HG03280 (cell line): Measurements from ENCODE around the gene ASB13.

Experiments
- ATAC-seq: cut with Tn5 transposase; IDR thresholded peaks from one replicate; pipeline ENCODE4 v1.9.1; 2021; ENCODE audit warnings: mild to moderate bottlenecking, moderate library complexity; ENCODE audit not compliant: unreplicated experiment

ASB13 gene

GRCh38 chr10:5648494-5649457, 17.6 kb downstream of the ASB13 start:
- no peak for ATAC-seq

- no peak for ATAC-seq
These were observed 18.7 kb downstream of the ASB13 start for GRCh38 chr10:5647507-5648240.

GRCh38 chr10:5645944-5646617, 20.3 kb downstream of the ASB13 start:
- no peak for ATAC-seq

GRCh38 chr10:5645375-5645774, 21.0 kb downstream of the ASB13 start:
- ATAC-seq, result no peak

- ATAC-seq, result no peak
These were observed 21.5 kb downstream of the ASB13 start for GRCh38 chr10:5644930-5645329.

GRCh38 chr10:5643346-5644067, 22.9 kb downstream of the ASB13 start:
- ATAC-seq, result no peak

- ATAC-seq, result no peak
These were observed 24.9 kb downstream of the ASB13 start for GRCh38 chr10:5641501-5641900.

- no peak for ATAC-seq
These were observed 25.9 kb downstream of the ASB13 start for GRCh38 chr10:5640501-5640900.

GRCh38 chr10:5640036-5640435, 26.4 kb downstream of the ASB13 start:
- ATAC-seq, result no peak

- no peak for ATAC-seq
These were observed 27.3 kb downstream of the ASB13 start for GRCh38 chr10:5639066-5639465.

GRCh38 chr10:5638494-5638893, 27.9 kb downstream of the ASB13 start:
- no peak for ATAC-seq

GRCh38 chr10:5634918-5635317, 31.5 kb downstream of the ASB13 start:
- no peak for ATAC-seq

- ATAC-seq, result no peak
These were observed 33.1 kb downstream of the ASB13 start for GRCh38 chr10:5633166-5633749.

GRCh38 chr10:5632446-5632845, 33.9 kb downstream of the ASB13 start:
- ATAC-seq, result no peak

- ATAC-seq, result no peak
These were observed 34.5 kb downstream of the ASB13 start for GRCh38 chr10:5631936-5632335.

GRCh38 chr10:5630112-5630436, 36.3 kb downstream of the ASB13 start:
- no peak for ATAC-seq

GRCh38 chr10:5629303-5630111, 36.9 kb downstream of the ASB13 start:
- ATAC-seq, result peak; percentile 79

- ATAC-seq, result no peak
These were observed 37.7 kb downstream of the ASB13 start for GRCh38 chr10:5628451-5629302.
